ENCODE results near the gene TCAF1.

TCAF1 gene

DNA sequence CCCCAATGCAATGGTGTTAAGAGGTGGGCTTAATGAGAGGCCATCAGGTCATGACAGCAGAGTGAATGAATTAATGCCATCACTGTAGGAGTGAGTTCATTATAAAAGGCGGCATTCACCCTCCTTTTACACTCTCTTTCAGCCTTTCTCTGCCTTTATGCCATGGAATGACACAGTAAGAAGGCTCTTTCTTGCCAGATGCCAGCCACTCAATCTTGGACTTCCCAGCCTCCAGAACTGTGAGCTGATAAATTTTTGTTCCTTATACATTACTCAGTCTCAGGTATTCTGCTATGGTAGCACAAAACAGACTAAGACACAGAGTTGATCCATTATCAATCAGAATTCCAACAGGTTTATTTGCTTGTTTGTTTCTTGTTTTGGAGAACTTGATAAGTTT lies 3.2 kb downstream of the TCAF1 start:
- ChIA-PET CTCF (no interaction called here), POLR2A (interaction anchor here (5.4 kb wide), 1 partner anchor 15 kb away, joined by 60 read pairs; no protein-coding TSS in a partner anchor)
- TF ChIP-seq BHLHE40 (IDR thresholded peaks at IDR 0.05; ENCODE audit: borderline replicate concordance): no peak
- DNase-seq (ENCODE audit: extremely low spot score): no peak

DNA sequence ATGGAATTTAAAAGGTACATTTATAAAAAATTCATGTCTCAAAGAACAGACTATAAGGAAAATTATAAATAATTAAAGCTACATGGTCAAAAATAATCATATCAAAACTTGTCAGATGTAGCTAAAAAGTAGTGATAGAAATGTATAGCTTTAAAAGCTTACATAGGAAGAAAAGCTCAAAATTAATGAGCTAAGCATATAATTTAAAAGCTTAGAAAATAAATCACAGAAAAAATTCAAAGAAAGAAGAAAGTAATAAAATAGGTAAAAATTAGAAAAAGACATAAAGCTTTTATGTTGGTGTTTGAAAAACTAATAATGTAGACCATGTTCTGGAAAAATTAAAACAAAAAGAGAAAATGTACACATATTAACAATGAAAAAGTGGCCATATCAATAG lies 5.3 kb downstream of the TCAF1 start:
- ChIA-PET CTCF (no interaction called here), POLR2A (no interaction called here)
- DNase-seq (ENCODE audit: extremely low spot score): no peak
- TF ChIP-seq HDGF (IDR thresholded peaks at IDR 0.05; ENCODE audit: borderline replicate concordance): no peak
- TF ChIP-seq TARDBP (IDR thresholded peaks at IDR 0.05): no peak
- no peak for TF ChIP-seq NFRKB (IDR thresholded peaks at IDR 0.05)

GRCh38 chr7:143892527-143893300 lies 9.3 kb downstream of the TCAF1 start:
- ChIA-PET CTCF (interaction anchor here (0.6 to 1.3 kb wide), 3 partner anchors 9 to 476 kb away, joined by 3 to 7 read pairs (median 3); partner anchors contain the start of gene TCAF1), POLR2A (interaction anchor here (2.7 kb wide), 1 partner anchor 9 kb away, joined by 14 read pairs; the partner anchor contains the start of gene TCAF1)
- no peak for DNase-seq (ENCODE audit: extremely low spot score)

DNA sequence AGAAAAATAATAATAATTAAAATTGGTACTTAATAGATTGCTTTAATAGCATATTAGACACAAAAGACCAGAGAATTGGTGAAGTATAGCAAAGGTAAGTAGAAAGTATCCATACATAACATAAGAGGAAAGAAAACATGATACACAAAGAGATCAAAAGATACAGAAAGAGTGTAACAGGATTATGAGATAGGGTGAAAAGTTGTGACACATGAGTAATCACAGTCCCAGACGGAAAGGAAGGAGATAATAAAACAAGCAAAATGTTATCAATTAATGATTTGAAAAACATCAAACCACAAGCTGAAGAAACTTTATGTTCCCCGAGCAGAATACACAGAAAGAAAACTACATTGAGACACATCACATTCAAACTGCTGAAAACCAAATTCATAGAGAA lies 10.5 kb downstream of the TCAF1 start:
- no peak for TF ChIP-seq NFRKB (IDR thresholded peaks at IDR 0.05)
- no peak for TF ChIP-seq TARDBP (IDR thresholded peaks at IDR 0.05)
- no peak for TF ChIP-seq L3MBTL2 (conservative IDR thresholded peaks at IDR 0.05)
- TF ChIP-seq ARNT (IDR thresholded peaks at IDR 0.05): no peak
- no peak for TF ChIP-seq SP1 (IDR thresholded peaks at IDR 0.05)
- no peak for TF ChIP-seq FOXA1 (IDR thresholded peaks at IDR 0.05)
- TF ChIP-seq ELF4 (IDR thresholded peaks at IDR 0.05): no peak
- no peak for TF ChIP-seq BHLHE40 (IDR thresholded peaks at IDR 0.05; ENCODE audit: borderline replicate concordance)
- TF ChIP-seq SUZ12 (IDR thresholded peaks at IDR 0.05): no peak
- no peak for TF ChIP-seq FOXM1 (IDR thresholded peaks at IDR 0.05; ENCODE audit: borderline replicate concordance)
- no peak for TF ChIP-seq FOXK2 (IDR thresholded peaks at IDR 0.05)
- CTCF ChIA-PET: interaction anchor here (1.6 kb wide), 1 partner anchor 10 kb away, joined by 5 read pairs; no protein-coding TSS in a partner anchor
- POLR2A ChIA-PET: interaction anchor here (2.7 kb wide), 1 partner anchor 10 kb away, joined by 14 read pairs; the partner anchor contains the start of gene TCAF1
- DNase-seq (ENCODE audit: extremely low spot score): no peak

More at GRCh38 chr7:143892527-143893300, 9.3 kb downstream of the TCAF1 start:
- TF ChIP-seq FOXM1 (IDR thresholded peaks at IDR 0.05; ENCODE audit: borderline replicate concordance) (no peak), FOXA1 (IDR thresholded peaks at IDR 0.05) (no peak), ZNF384 (IDR thresholded peaks at IDR 0.05) (no peak), PKNOX1 (IDR thresholded peaks at IDR 0.05) (no peak), L3MBTL2 (conservative IDR thresholded peaks at IDR 0.05) (no peak), ARNT (IDR thresholded peaks at IDR 0.05) (no peak), CTBP1 (IDR thresholded peaks at IDR 0.05; ENCODE audit: borderline replicate concordance) (no peak), ELF4 (IDR thresholded peaks at IDR 0.05) (no peak), SP1 (IDR thresholded peaks at IDR 0.05) (no peak), NFRKB (IDR thresholded peaks at IDR 0.05) (no peak)

- CTCF ChIA-PET: interaction anchor here (1.6 kb wide), 1 partner anchor 10 kb away, joined by 5 read pairs; no protein-coding TSS in a partner anchor
- DNase-seq (ENCODE audit: extremely low spot score): no peak
- TF ChIP-seq NFRKB (IDR thresholded peaks at IDR 0.05) (no peak), FOXM1 (IDR thresholded peaks at IDR 0.05; ENCODE audit: borderline replicate concordance) (no peak)
- POLR2A ChIA-PET: interaction anchor here (1.1 kb wide), 1 partner anchor 12 kb away, joined by 3 read pairs; the partner anchor contains the start of gene TCAF1
These were observed 11.4 kb downstream of the TCAF1 start for GRCh38 chr7:143890558-143890957.

GRCh38 chr7:143889068-143889467 lies 12.9 kb downstream of the TCAF1 start:
- no peak for TF ChIP-seq ELF4 (IDR thresholded peaks at IDR 0.05)
- TF ChIP-seq TARDBP (IDR thresholded peaks at IDR 0.05): no peak
- no peak for TF ChIP-seq LEF1 (IDR thresholded peaks at IDR 0.05; ENCODE audit: borderline replicate concordance)
- DNase-seq (ENCODE audit: extremely low spot score): no peak
- CTCF ChIA-PET: no interaction called here
- POLR2A ChIA-PET: no interaction called here

DNA sequence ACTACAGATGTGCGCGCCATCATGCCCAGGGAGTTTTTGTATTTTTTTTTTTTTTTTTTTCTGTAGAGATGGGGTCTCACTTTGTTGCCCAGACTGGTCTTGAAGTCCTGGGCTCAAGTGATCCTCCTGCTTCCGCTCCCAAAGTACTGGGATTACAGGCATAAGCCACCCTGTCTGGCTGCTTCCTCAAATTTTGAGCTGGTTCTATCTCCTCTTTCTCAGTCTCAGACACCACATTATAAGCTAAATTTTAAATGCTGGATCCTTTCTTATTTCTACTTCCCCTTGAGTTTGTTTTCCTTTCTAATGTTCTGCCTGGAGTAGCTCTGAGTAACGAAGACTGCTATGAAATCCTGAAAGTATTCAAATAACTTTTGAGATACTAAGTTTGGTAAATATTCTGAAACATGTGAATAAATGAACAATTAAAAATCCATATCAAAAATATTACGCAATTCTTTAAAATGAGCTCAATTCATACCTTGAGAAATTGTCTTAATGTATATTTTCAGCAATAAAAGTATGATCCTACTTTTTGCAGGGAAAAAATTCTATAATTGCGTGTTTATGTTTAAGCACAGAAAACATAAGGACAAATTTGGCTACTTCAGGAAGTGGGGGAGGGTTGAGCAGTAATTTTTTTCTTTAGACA lies 15.0 kb downstream of the TCAF1 start:
- TF ChIP-seq HDGF (IDR thresholded peaks at IDR 0.05; ENCODE audit: borderline replicate concordance): no peak
- TF ChIP-seq NFRKB (IDR thresholded peaks at IDR 0.05): no peak
- no peak for TF ChIP-seq FOXK2 (IDR thresholded peaks at IDR 0.05)
- no peak for TF ChIP-seq SUZ12 (IDR thresholded peaks at IDR 0.05)
- no peak for TF ChIP-seq FOXM1 (IDR thresholded peaks at IDR 0.05; ENCODE audit: borderline replicate concordance)
- TF ChIP-seq SP1 (IDR thresholded peaks at IDR 0.05): no peak
- TF ChIP-seq BHLHE40 (IDR thresholded peaks at IDR 0.05; ENCODE audit: borderline replicate concordance): no peak
- POLR2A ChIA-PET: interaction anchor here (9.0 kb wide), 1 partner anchor 13 kb away, joined by 60 read pairs; the partner anchor contains the start of gene TCAF1
- CTCF ChIA-PET: interaction anchor here (1.1 to 1.8 kb wide), 2 partner anchors 14 to 241 kb away, joined by 4 to 11 read pairs; partner anchors contain the start of gene TCAF1
- DNase-seq (ENCODE audit: extremely low spot score): no peak

GRCh38 chr7:143885951-143886350 lies 16.0 kb downstream of the TCAF1 start:
- POLR2A ChIA-PET: interaction anchor here (9.0 kb wide), 1 partner anchor 14 kb away, joined by 60 read pairs; the partner anchor contains the start of gene TCAF1
- DNase-seq (ENCODE audit: extremely low spot score): no peak

More at GRCh38 chr7:143885951-143886350, 16.0 kb downstream of the TCAF1 start:
- TF ChIP-seq ZNF384 (IDR thresholded peaks at IDR 0.05): no peak
- no peak for TF ChIP-seq L3MBTL2 (conservative IDR thresholded peaks at IDR 0.05)
- TF ChIP-seq ARNT (IDR thresholded peaks at IDR 0.05): no peak
- no peak for TF ChIP-seq HDGF (IDR thresholded peaks at IDR 0.05; ENCODE audit: borderline replicate concordance)
- no peak for TF ChIP-seq BHLHE40 (IDR thresholded peaks at IDR 0.05; ENCODE audit: borderline replicate concordance)
- no peak for TF ChIP-seq FOXM1 (IDR thresholded peaks at IDR 0.05; ENCODE audit: borderline replicate concordance)
- TF ChIP-seq TARDBP (IDR thresholded peaks at IDR 0.05): no peak
- TF ChIP-seq NFRKB (IDR thresholded peaks at IDR 0.05): no peak
- no peak for TF ChIP-seq SP1 (IDR thresholded peaks at IDR 0.05)
- no peak for TF ChIP-seq SUZ12 (IDR thresholded peaks at IDR 0.05)
- no peak for TF ChIP-seq FOXA1 (IDR thresholded peaks at IDR 0.05)
- TF ChIP-seq LEF1 (IDR thresholded peaks at IDR 0.05; ENCODE audit: borderline replicate concordance): no peak
- TF ChIP-seq FOXK2 (IDR thresholded peaks at IDR 0.05): no peak
- TF ChIP-seq PKNOX1 (IDR thresholded peaks at IDR 0.05): no peak
- TF ChIP-seq ELF4 (IDR thresholded peaks at IDR 0.05): no peak
- no peak for TF ChIP-seq CTBP1 (IDR thresholded peaks at IDR 0.05; ENCODE audit: borderline replicate concordance)
- CTCF ChIA-PET: interaction anchor here (1.1 kb wide), 1 partner anchor 242 kb away, joined by 4 read pairs; no protein-coding TSS in a partner anchor
